ENCODE results near the gene FAM186B.

- TF ChIP-seq, protein P1, sequence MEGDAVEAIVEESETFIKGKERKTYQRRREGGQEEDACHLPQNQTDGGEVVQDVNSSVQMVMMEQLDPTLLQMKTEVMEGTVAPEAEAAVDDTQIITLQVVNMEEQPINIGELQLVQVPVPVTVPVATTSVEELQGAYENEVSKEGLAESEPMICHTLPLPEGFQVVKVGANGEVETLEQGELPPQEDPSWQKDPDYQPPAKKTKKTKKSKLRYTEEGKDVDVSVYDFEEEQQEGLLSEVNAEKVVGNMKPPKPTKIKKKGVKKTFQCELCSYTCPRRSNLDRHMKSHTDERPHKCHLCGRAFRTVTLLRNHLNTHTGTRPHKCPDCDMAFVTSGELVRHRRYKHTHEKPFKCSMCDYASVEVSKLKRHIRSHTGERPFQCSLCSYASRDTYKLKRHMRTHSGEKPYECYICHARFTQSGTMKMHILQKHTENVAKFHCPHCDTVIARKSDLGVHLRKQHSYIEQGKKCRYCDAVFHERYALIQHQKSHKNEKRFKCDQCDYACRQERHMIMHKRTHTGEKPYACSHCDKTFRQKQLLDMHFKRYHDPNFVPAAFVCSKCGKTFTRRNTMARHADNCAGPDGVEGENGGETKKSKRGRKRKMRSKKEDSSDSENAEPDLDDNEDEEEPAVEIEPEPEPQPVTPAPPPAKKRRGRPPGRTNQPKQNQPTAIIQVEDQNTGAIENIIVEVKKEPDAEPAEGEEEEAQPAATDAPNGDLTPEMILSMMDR (conservative IDR thresholded peaks at IDR 0.05; ENCODE audit: low read depth, low read length), result 0 out of 2 replicates have a peak, but pooled peaks have one; percentile 13
- no peak for TF ChIP-seq EZH2 (IDR thresholded peaks at IDR 0.05; ENCODE audit: borderline replicate concordance, low read depth, low read length, poor library complexity, severe bottlenecking)
Observed at GRCh38 chr12:49587174-49587908, 18.1 kb downstream of the FAM186B start.
